NCI-H1105 treated with DMSO at 0.1 percent for 48 hours (cell line): ENCODE results near the gene CASP7.

Experiments used
- DNase-seq: peaks from one replicate; lab custom pipeline; 2025; lab: John Stamatoyannopoulos, UW

Gene CASP7

GRCh38 chr10:113712755-113713639, 33.3 kb downstream of the CASP7 start:
- no peak for DNase-seq

GRCh38 chr10:113713640-113713982, 33.9 kb downstream of the CASP7 start:
- no peak for DNase-seq

- no peak for DNase-seq
Observed at GRCh38 chr10:113716109-113716910, 36.6 kb downstream of the CASP7 start.

GRCh38 chr10:113718969-113719822, 39.5 kb downstream of the CASP7 start:
- no peak for DNase-seq

GRCh38 chr10:113720386-113720785, 40.7 kb downstream of the CASP7 start:
- DNase-seq: no peak

GRCh38 chr10:113732160-113732881, 52.6 kb downstream of the CASP7 start:
- DNase-seq: no peak

- no peak for DNase-seq
Observed at GRCh38 chr10:113732966-113733365, 53.3 kb downstream of the CASP7 start.

- DNase-seq: no peak
Observed at GRCh38 chr10:113733635-113734034, 53.9 kb downstream of the CASP7 start.

GRCh38 chr10:113735913-113736312, 56.2 kb downstream of the CASP7 start:
- DNase-seq: peak; percentile 69

- no peak for DNase-seq
Observed at GRCh38 chr10:113736576-113736975, 56.9 kb downstream of the CASP7 start.

- DNase-seq: no peak
Observed at GRCh38 chr10:113739031-113739430, 59.3 kb downstream of the CASP7 start.

- no peak for DNase-seq
Observed at GRCh38 chr10:113739577-113739976, 59.9 kb downstream of the CASP7 start.

- DNase-seq: no peak
Observed at GRCh38 chr10:113740850-113741249, 61.1 kb downstream of the CASP7 start.

GRCh38 chr10:113742466-113742865, 62.8 kb downstream of the CASP7 start:
- DNase-seq: no peak

GRCh38 chr10:113743594-113743993, 63.9 kb downstream of the CASP7 start:
- DNase-seq: no peak

- no peak for DNase-seq
Observed at GRCh38 chr10:113745374-113745773, 65.7 kb downstream of the CASP7 start.

- no peak for DNase-seq
Observed at GRCh38 chr10:113746217-113746957, 66.7 kb downstream of the CASP7 start.

- no peak for DNase-seq
Observed at GRCh38 chr10:113751181-113751732, 71.5 kb downstream of the CASP7 start, which contains the start of gene PLEKHS1. PLEKHS1 (plus strand) TSS chr10:113751682; CDS start chr10:113755278, 3,596 bp downstream.

- no peak for DNase-seq
Observed at GRCh38 chr10:113752553-113752952, 72.8 kb downstream of the CASP7 start.

- DNase-seq: peak; percentile 77
Observed at GRCh38 chr10:113753020-113753692, 73.4 kb downstream of the CASP7 start.
